A673 (cell line): ENCODE results near the gene SHANK3.

Source experiments
- CTCF ChIP-seq: fragments of 300-800, 200-600 bp; sonication (generic); conservative IDR thresholded peaks from 2 replicates; pipeline ENCODE4 v1.5.1; 2017; ENCODE audit warnings: low read depth, mild to moderate bottlenecking, antibody characterized with exemption, low read length, moderate library complexity, mixed read lengths
- EZH2 ChIP-seq: fragments of 200-600 bp; sonication (generic); IDR thresholded peaks from 2 replicates; pipeline ENCODE4 v1.6.1; 2017; ENCODE audit warnings: borderline replicate concordance, low read depth, mild to moderate bottlenecking, mixed read lengths, antibody characterized with exemption, low read length; ENCODE audit not compliant: poor library complexity, severe bottlenecking

GRCh38 chr22:50683994-50684371 lies 11.4 kb downstream of the SHANK3 start:
- TF ChIP-seq CTCF (no peak), EZH2 (no peak)
